Medulla oblongata (tissue), 1 donor: ENCODE measurements around the gene PIGC.
A peak's percentile ranks its signal among the peaks of the same experiment; 100 is the strongest.

Experiments
- DNase-seq: peaks from one replicate; pipeline ENCODE4 v3.0.0-alpha.2; 2015; ENCODE audit errors: extremely low spot score

The PIGC gene

DNA sequence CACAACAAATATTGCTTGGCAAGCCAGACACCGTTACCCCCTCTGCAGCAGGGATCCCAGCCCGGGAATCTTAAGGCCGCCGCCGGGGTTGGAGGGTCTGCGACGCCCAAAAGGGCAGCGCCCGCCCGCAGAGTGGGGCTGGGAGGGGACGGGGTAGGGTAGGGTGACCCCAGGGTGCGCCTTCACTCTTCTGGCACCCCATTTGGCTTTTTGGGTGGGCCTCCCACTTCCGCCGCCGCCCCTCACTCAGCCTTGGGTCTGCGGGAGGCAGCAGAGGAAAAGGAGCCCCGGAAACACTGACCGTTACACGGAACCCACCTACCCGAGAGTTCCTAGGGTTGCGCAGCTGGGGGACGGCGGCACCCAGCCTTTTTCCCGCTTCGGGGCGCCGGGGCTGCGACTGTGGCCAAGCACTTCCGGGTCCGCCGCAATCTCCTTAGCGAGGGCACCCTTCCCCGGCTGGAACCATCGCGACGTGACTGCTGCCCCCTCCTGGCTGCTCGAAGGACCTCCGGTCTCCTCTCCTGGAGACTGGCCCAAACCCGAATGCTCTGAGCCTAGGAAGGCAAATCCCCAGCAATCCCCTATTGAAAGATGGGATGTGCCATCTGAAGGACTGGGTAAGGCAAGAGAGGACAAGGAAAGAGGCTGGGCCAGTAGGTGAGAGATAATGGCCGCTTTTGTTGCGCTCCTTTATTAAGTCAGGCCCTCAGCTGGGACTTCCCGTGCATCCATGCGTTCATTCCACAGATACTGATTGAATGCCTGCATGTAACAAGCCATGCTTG lies at the start of gene PIGC:
TSS of gene PIGC (minus strand) at position 404 of the 788 bp plus-strand sequence. CDS start 1,447 bp downstream, outside the sequence.
- DNase-seq = peak; percentile 92

DNA sequence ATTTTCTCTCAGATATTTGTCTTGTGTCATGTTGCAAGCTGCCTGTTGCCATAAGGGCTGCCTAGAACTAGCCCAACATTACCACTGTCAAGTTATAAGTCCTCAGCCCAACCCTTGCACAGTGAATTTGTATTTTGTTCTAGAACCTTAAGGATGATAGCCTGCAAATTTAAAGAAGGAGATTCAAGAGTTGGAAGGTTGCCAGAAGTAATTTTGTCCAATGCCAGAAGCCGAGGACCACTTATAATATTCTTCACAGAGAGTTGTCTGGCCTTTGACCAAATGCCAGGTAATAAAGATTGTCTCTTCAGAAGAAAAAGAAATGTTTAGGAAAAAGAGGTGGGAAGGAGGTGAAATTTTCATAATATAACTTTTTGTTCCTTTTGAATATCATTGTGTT lies 48.6 kb upstream of the PIGC start:
- no peak for DNase-seq

DNA sequence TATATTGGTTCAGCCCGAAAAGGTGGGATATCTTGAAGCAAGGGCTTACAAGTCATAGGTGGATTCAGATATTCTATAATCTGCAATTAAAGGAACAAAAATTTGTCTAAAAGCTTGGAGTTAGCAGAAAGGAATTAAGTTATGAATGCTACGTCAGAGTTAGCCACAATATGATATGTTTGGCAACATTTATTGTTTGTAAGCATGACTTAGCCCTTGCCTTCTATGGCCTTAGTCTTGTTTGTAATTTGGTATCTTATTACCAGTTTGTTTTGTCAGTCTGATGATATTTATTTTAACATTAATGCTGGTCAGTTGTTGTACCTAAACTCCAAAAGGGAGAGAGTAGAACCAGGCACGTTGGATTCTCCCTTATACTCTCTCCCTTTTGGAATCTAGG lies 46.0 kb upstream of the PIGC start:
- DNase-seq = no peak

DNA sequence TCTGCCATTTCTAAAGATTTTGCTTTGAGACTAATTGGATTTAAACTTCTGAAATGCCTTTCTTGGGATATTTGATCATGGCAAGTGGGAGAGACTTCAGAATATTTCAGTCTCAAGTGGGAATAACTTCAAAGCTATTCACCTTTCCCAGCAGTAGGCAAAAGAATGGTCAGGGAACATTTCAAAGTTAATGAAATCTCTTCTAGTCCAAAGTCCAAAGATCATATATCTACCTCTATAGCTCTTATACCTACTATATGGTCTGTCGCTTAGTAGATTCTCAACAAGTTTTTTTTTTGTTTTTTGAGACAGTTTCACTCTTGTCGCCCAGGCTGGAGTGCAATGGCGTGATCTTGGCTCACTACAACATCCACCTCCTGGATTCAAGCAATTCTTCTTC lies 44.5 kb upstream of the PIGC start:
- no peak for DNase-seq

DNA sequence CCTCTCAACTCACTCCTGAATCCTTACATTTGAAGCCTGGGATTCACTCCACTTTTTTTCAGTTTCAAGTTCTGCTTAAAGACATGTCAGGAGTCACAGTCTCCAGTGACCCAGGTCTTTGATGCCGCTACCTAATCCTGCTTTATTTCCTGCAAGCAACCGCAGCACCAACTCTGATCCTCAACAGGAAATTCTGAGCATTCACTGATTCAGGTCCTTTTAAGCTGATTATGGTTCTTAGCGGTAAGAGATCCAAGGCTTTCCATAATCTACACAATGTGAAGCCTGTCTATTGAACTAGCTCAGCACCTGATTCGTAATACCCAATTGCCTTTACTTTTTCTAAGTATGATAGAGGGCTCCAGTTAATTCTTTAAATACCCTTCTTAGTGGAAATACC lies 43.7 kb upstream of the PIGC start:
- DNase-seq = no peak

DNA sequence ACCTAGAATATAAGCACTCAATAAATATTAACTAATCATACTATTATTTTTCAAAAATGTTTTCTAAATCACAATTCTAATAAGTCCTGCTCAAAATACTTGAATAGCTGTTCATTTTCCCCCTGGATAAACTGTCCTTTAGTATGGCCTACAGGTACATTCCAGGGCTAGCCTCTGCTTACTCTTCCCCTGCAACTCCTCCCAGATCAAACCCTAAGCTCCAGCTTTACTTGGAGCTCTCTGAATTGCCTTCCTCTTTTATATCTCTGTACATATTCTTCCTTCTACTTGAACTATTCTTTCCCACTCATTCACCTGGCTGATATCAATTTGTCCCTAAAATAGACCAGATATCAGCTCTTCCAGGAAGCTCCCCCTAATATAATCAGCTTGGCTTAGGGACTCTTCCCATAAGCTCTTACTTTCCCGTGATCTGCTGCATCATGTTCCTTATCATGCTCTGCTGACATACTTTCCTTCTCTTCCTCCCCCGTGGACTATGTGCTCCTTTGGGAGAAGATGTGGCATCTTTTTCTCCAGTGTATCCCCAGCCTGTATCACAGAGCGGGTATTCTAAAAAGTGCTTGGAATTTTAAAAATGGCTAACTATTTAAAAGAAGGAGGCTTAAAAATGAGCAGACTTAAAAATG lies 43.1 kb upstream of the PIGC start:
- DNase-seq = no peak

DNA sequence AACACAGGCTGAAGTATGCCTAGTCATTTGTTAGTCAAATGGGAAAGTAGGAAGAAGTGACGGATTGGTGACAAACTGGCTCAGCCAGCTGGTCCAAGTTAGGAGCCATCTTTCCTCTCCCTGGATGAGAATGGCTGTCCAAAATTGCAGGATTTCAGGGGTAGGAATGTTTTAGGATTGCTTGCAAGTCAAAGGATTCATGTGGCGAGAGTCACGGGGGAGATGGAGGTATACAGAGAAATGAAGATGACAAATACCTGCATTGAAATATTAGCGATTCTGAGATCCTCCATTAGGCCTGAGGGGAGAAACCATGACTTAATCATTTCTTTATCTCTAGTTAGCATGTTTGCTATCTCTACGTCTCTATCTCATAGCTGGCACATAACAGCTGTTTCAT lies 41.8 kb upstream of the PIGC start:
- DNase-seq = no peak

DNA sequence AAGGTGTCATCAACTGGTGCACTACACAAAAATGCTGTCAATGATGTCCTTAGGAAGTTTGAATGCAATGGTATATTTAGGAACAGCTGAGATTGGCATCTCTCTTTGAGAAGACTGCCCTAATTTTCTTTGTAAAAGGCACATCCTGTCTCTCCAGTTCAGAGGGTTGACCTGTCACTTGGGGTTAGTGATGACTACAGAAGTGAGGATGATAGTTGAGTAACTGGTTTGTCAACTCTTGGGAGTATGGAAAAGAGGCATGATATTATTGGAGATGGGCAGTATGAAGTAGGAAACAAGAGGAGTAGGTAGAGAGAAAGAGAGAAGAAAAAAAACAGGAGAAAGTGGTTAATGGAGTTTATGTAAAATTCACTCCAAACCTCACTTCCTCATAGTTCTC lies 40.4 kb upstream of the PIGC start:
- no peak for DNase-seq

DNA sequence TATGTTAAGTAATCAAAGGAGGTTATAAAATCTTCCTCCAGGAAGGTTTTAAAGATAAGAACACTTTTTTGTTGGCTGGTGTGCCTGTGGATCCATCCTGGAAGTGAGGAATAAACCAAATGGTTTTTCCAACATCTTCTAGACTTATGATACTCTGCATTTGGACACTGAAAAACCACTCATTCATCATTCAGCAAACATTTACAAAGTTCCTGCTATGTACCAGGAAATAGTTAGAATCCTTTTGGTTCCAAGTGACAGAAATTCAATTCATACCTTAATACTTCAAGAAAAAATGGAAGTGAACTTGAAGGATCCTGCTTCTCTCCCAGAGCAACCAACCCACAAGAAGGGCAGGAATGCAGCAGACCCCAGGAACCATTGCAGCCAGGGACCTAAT lies 39.6 kb upstream of the PIGC start:
- no peak for DNase-seq

DNA sequence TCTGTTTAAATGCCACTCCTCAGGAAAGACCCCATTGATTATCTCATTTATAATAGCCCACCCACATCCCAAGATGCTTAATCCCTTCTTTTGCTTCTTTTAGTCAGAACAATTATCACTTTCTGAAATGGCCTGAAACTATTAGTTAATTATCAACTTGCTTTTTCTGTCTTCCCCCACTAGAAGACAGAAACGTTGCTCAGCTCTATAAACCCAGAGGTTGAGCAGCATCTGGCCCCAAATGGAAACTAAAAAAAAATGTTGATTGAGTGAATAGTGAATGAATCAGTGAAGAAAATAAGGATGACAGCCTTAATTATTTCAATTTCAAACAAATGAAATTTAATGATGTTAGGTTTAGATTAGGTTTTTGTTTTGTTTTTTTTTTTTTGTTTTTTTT lies 38.2 kb upstream of the PIGC start:
- DNase-seq = no peak

DNA sequence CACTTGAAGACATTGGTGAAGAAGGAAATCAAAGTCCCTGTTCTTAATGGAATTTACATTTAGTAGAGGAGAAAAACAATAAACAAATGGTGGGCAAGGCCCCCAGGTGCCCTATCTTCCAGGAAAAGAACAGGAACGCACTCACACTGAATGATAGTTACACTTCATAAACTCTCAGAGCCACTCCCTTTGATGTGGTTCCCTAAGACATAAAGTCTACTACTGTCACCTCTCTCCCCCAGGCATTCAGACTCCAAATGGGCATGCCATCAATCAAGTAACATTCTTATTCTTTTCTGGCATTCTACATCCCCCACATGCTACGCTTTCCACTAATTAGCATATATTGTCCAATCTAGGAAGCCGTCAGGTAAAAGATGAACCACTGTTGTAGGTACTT lies 36.6 kb upstream of the PIGC start:
- DNase-seq = no peak

DNA sequence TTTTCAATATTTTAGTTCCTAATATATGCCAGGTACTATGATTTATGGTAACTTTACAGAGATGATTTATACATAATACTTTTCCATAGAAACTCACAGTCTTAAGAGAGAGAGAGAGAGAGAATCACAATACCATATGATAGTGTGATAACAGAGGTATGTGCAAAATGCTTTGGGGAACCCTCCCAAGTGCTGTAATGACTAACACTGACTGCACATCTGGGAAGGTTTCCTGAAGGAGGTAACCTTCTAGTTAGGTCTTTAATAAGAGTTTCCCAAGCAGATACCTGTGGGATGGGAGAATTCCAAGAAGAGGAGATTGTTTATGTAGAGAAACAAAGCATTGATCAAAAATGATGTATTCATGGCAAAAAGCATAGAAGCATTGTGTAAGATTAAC lies 34.6 kb upstream of the PIGC start:
- no peak for DNase-seq

DNA sequence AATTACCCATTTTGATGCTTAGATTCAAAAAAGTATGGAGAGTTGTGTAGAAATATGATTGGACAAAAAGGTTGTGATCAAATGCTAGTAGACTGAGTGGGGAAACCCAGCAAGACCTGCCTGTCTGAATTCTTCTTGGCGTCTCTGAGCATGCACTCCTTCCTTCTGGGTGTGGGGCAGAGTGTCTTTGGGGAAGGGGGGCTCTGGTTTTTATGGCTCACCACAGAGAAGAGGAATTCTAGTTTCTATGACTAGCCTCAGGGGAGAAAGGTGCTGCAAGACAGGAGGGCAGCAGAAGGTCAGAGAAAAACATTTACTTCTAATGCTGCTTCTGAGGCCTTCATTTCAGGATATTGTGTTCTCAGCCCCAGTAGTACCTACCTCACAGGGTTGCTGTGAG lies 33.9 kb upstream of the PIGC start:
- no peak for DNase-seq

DNA sequence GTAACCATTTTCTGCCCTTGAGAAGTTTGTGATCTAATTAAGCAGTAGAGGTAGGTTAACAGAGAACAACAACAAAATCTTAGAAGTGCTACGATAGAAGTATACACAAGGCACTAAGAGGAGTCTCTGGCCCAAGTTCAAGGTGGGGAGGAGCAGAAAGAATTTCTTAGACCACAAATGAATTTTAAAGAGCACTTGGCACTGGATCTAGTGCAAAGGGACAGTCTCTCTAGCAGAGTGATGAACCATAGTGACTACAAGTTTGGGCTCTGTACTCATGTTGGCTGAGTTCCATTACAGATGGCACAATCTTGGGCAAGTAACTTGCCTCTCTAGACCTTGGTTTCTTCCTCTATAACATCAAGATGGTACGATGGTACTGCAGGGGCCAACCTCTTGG lies 33.3 kb upstream of the PIGC start:
- DNase-seq = no peak

DNA sequence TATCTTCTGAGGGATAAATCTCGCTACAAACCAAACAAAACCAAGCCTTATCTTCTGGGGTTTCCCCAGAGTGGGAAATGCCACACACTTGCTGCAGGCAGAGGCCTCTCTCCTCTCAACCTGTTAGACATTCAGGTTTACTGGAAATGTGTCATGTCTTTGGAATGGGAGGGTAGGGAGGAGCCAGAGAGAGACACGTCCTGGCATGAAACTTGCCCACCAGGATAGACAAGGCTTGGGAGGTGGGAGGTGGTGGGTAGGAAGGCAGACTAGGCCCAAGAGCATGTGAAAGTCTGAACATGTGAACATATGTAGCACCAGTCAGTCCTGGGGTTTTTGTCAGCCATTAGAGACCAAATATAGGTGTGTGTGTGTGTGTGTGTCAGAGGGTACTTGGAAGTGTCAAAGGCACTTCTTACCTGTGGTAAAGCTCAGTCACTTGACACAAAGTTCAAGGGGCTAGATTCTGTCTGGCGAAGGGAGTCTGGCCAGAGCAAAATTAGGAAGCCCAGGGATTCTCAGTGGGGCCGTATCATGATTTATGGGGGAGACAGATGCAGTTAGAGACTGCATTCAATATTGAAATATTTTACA lies 32.4 kb upstream of the PIGC start:
- DNase-seq = no peak

DNA sequence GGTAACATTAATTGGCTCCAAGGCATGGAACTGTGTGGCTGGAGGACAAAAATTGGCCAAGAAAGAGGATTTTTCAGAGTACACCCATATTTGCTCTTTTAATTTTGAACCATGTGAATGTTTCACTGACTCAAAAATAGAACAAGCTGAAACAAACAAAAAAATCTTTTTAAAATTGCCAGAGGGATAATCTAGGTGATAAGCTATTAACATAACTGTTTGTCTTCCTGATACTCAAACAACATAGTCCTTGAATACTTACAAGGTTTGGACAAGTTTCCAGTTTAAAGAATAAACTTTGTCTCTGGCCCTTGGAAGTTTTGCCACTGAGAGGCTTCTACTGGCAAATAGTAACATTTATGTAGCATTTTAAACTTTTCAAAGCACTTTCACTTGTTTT lies 30.0 kb upstream of the PIGC start:
- no peak for DNase-seq

DNA sequence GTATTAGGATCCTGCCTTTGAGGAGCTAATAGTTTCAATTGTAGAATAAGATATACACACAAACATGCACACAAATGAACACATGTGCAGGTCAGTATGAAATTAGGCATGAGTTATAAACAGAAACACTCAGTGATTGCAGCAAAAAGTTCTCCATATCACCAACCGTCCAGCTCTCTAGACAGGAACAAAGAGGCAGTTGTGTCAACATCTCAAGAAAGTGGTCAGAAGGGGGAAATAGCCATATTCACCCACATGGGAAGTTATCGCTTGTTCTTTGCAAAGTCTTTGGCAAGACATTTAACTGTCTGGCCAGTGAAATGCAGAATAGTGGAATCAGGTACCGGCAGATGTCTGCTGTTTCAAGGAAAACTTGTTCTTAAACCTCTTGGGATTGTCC lies 29.4 kb upstream of the PIGC start:
- peak; percentile 48 for DNase-seq

DNA sequence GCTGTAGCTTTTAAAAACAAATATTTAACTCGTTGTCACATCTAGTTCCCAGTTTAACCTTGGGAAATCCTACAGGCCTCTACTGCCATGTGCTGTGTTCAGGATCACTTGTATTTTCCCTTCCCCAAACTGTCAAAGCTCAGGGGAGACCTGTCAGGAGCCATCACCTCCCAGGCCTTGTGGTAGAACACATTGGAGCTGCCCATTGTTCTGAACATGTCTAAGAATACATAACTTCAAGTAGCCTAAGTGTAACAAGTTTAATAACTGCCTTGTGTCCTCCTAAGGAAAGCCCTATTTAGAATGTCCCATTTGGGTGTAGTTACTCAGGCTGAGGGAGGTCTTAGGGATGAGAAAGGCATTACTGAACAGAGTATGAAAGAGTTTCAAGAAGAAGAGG lies 28.6 kb upstream of the PIGC start:
- no peak for DNase-seq

DNA sequence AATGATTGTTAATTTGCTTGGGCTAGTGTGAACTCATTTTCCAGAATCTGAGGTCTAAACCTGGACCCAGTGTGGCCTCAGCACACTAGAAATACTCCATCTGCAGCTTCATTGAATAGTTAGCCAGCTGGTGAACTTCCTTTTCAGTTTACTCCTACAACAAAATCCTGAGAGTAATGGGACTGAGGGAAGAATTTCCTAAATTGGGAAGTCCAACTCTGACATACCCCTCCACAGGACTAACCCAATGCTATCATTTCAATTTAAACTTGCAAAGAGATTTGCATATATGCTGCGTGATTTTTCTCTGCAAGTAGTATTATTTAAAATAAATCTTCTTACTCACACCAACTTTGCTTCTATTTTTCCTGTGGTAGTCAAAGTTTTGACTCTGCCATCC lies 27.8 kb upstream of the PIGC start:
- DNase-seq = no peak

DNA sequence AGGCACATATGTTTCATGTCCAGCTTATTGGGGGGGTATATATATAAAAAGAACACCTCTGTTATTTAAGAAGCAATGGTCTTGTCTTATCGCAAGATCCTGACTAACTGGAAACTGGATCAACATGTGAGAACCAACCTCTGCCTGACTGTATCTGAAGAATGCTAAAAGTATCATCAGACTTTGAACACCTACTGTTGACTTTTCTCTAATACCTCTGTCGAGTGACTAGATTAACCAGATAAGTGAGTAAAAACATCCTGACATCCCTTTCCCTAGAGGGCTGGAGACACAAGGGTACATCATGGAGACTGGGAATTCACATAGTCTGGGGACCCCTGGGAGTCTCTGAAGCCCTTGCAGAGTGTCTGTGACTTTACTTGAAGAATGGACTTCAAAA lies 26.3 kb upstream of the PIGC start:
- no peak for DNase-seq

DNA sequence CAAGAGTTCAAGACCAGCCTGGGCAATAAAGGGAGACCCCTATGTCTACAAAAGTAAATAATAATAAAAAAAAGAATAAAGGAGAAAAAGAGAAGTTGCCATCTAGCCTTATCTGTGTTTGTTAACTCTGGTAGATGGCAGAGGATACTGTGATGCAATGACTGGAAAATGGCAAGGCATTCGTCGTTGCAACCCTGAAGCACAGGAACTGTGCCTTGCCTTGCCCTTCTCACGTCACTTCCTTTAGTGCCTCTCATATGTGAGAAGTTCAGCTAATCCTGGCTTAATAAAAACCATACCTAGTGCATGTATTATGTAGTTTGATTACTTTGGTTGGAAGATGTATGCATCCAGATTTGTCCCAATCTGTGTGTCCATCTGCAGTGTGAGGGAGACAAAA lies 25.8 kb upstream of the PIGC start:
- DNase-seq = no peak

DNA sequence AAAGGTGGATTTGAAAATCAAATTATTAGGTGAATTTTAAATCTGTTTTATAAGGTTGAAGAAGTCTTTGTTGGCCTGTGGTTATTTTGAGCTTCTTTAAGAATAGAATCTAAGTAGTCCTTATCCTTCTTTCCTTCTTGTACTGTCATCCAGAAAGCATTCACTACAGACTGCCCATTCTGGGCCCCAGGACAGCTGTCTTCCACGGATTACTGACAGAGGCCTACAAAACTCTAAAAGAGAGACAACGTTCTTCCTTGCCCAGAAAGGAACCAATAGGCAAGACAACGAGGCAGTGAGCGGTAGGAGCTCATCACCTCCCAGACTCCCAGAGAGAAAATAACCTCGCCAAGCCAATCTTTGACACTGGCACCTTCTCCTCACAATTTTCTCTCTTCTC lies 24.4 kb upstream of the PIGC start:
- no peak for DNase-seq

DNA sequence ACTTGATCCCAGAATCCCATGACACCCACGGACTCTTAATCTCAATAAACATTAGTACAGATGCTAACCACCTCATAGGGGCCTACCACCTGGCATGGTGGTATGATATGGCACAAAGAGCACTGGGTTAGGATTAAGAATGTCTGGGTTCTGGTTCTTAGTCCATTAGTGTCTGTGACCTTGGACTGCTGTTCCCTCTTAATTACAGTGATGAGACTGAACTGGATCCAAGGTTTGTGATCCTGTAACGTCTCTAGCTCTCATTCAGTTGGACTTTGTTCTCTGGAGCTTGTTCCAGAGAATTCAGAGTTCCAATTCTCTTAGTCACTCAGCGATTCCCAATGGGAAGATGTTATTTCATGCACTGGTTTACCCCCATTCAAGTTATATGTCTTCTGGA lies 23.6 kb upstream of the PIGC start:
- DNase-seq = no peak
